IgD-negative memory B cell (primary cell): ENCODE measurements around the gene JMJD1C. TPM values are rescaled to one million over a fixed set of nuclear protein-coding genes. Genes with fewer than 3 reads are reported as not detected.
A peak's percentile ranks its signal among the peaks of the same experiment; 100 is the strongest.

ENCODE experiments used
- H3K27ac Mint-ChIP-seq, 3 donors: one replicate each; pipeline ENCODE4 v1.8.0; 2020 to 2022; ENCODE audit warnings: mild to moderate bottlenecking in 3 of 3, mixed read lengths in 3 of 3, moderate library complexity in 1 of 3
- H3K27me3 Mint-ChIP-seq: one replicate; pipeline ENCODE4 v1.8.0; 2021; ENCODE audit warnings: mixed read lengths
- H3K36me3 Mint-ChIP-seq: one replicate; pipeline ENCODE4 v1.8.0; 2020; ENCODE audit warnings: mild to moderate bottlenecking, mixed read lengths
- H3K4me1 Mint-ChIP-seq, 3 donors: one replicate each; pipeline ENCODE4 v1.8.0; 2020 to 2022; ENCODE audit warnings: mixed read lengths in 3 of 3, mild to moderate bottlenecking in 1 of 3
- H3K4me3 Mint-ChIP-seq, 4 donors: one replicate each; pipeline ENCODE4 v1.8.0; 2020 to 2022; ENCODE audit warnings: mild to moderate bottlenecking in 4 of 4, mixed read lengths in 4 of 4, moderate library complexity in 3 of 4
- H3K9me3 Mint-ChIP-seq, 3 donors: one replicate each; pipeline ENCODE4 v1.8.0; 2020 to 2021; ENCODE audit warnings: mixed read lengths in 3 of 3, mild to moderate bottlenecking in 1 of 3
- polyA plus RNA-seq: library from polyadenylated mRNA; unstranded; fragments of 300-500 nt; fragmentation: Illumina TruSeq; gene quantifications from one replicate; pipeline ENCODE4 v1.2.3, GENCODE V29; 2021

JMJD1C gene
- polyA plus RNA-seq, 1 donor from 2014 or later, result 107 TPM

- Mint-ChIP-seq H3K36me3 (no peaks in the 10 kb centered on the region), H3K27ac (peak overlapping the region; percentile 88 to 98 (median 97)), H3K9me3 (peaks cover 0 to 9% (median 0%) of the 10 kb centered on the region in 3 donors), H3K27me3 (no peaks in the 10 kb centered on the region), H3K4me1 (peaks cover 24 to 35% (median 26%) of the 10 kb centered on the region in 3 donors), H3K4me3 (peak overlapping the region; percentile 89 to 99 (median 94))
These were observed 331.8 kb downstream of the JMJD1C start for GRCh38 chr10:63133821-63134557.

DNA sequence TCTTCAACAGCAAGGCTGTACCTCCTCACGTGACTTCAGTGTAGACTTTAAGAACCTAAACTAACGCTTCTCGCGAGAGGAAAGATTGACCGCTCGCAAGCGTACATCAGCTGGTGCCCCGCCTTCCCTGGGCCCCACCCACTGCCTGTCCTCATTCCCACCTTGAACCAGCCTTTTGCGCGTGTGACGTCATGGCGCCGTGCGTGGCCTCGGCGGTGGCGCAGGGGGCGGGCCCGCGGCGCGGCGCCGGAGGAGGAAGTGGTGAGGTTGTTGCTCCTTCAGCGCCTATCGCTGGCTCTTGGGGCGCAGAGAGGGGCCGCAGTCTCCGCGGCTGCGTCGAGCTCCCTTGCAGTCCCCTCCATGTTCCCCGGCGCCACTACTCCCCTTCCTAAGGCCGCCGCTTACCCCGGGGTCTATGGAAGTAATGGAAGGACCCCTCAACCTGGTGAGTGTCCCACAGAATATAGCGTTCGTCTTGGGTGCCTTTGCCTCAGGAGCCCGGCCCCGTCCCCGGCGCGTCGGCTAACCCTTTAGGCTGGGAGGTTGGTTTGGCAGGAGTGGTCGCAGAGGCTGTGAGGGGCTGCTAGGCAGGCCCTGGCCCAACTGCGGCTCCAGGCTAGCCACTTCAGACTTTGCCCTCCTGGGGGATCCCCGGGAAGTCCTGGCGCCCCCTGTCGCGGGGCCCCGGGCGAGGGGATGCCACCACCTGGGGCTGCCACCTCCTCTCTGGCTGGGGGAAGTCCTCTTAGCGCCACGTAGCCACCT, 332.5 kb downstream of the JMJD1C start, which contains the start of gene NRBF2:
Gene NRBF2 (plus strand): TSS at position 273 of the 765 bp plus-strand sequence. CDS start 143 bp downstream, at position 416.
- no peaks in the 10 kb centered on the region for H3K36me3 Mint-ChIP-seq
- no peaks in the 10 kb centered on the region for H3K27me3 Mint-ChIP-seq
- H3K4me3 Mint-ChIP-seq, result peak within 1 kb of the TSS; percentile 89 to 99 (median 94)
- peak within 1 kb of the TSS; percentile 88 to 98 (median 97) for H3K27ac Mint-ChIP-seq
- H3K9me3 Mint-ChIP-seq, result peaks cover 0 to 9% (median 2%) of the 10 kb centered on the region in 3 donors
- peaks cover 22 to 32% (median 24%) of the 10 kb centered on the region in 3 donors for H3K4me1 Mint-ChIP-seq

GRCh38 chr10:63132651-63133055, 333.1 kb downstream of the JMJD1C start:
- Mint-ChIP-seq H3K4me3 (peak overlapping the region; percentile 89 to 99 (median 94)), H3K36me3 (no peaks in the 10 kb centered on the region), H3K9me3 (peaks cover 0 to 9% (median 2%) of the 10 kb centered on the region in 3 donors)

DNA sequence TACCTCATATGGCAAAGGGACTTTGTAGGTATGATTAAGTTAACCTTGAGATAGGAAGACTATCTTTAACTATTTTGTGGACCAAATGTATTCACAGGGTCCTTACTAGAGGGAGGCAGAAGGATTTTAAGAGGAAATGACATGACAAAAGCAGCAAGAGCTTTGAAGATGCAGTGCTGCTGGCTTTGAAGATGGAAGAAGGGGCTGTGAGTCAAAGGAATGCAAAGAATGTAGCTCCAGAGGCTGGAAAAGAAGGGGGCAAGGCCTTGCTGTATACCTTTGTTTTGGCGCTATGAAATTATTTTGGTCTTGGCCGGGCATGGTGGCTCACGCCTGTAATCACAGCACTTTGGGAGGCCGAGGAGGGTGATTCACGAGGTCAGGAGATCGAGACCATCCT, 335.9 kb downstream of the JMJD1C start:
- peaks cover 0 to 9% (median 2%) of the 10 kb centered on the region in 3 donors for H3K9me3 Mint-ChIP-seq
- H3K27me3 Mint-ChIP-seq, result peaks cover 3% of the 10 kb centered on the region
- H3K36me3 Mint-ChIP-seq, result peaks cover 1% of the 10 kb centered on the region
- no peak overlapping the region for H3K27ac Mint-ChIP-seq
- peak overlapping the region in 1 of 4 donors; percentile 50 for H3K4me3 Mint-ChIP-seq
- H3K4me1 Mint-ChIP-seq, result peaks cover 3 to 13% (median 6%) of the 10 kb centered on the region in 3 donors

More at GRCh38 chr10:63132651-63133055, 333.1 kb downstream of the JMJD1C start:
- peak overlapping the region; percentile 88 to 98 (median 97) for H3K27ac Mint-ChIP-seq
- H3K27me3 Mint-ChIP-seq, result no peaks in the 10 kb centered on the region
- H3K4me1 Mint-ChIP-seq, result peaks cover 19 to 29% (median 21%) of the 10 kb centered on the region in 3 donors

- Mint-ChIP-seq H3K27ac (no peak overlapping the region), H3K4me3 (no peak overlapping the region), H3K9me3 (peaks cover 0 to 9% (median 2%) of the 10 kb centered on the region in 3 donors), H3K27me3 (peaks cover 3% of the 10 kb centered on the region), H3K4me1 (peaks cover 0 to 5% (median 2%) of the 10 kb centered on the region in 3 donors), H3K36me3 (peaks cover 1% of the 10 kb centered on the region)
These were observed 337.3 kb downstream of the JMJD1C start for GRCh38 chr10:63128443-63128842.

DNA sequence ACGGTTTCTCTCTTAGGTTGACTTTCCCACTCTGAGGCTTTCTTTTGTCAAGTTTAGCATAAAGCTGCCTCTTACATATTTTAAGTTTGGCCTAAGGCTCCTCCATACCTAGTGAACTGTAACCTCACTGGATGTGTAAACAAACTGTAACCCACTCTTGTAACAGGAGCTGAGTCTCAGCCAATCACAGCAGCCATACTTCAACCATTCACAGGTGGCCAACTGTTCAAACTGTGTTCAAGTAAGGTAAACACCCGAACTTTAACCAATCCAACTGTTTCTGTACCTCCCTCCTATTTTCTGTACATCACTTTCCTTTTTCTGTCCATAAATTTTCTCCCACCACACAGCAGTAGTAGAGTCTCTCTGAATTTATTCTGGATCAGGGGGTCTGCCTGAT, 340.3 kb downstream of the JMJD1C start:
- Mint-ChIP-seq H3K27me3 (peaks cover 3% of the 10 kb centered on the region), H3K27ac (no peak overlapping the region), H3K36me3 (peaks cover 1% of the 10 kb centered on the region), H3K9me3 (peaks cover 0 to 2% (median 0%) of the 10 kb centered on the region in 3 donors), H3K4me3 (no peak overlapping the region), H3K4me1 (no peaks in the 10 kb centered on the region)

DNA sequence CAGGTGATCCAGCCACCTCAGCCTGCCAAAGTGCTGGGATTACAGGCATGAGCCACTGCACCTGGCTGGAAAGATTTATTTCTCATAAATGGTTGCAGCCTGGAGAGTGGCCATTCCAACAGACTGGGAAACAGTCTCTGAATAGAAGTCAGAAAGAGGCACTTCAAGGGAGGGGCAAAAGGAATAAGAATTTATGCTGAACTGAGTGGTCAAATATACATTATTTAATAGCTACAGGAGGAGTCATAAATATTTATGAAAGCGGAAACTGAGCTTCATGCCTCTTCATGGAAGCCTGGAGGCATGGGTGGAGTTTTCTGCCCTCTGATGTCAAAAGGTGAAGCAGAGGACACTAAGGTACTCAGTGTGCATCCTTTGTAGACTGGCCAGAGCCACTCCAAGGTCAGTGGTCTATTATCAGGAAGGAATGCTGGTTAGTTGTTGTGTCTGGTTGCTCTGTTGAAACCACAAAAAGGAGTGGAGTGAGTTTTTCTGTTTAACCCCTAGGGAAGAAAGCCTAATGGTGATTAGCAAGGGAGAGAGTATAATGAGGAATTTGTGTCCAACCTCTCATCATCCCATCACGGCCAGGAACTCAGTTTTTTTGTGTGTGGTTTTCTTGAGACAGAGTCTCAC, 341.9 kb downstream of the JMJD1C start:
- H3K4me1 Mint-ChIP-seq, result no peaks in the 10 kb centered on the region
- peaks cover 3% of the 10 kb centered on the region for H3K27me3 Mint-ChIP-seq
- H3K4me3 Mint-ChIP-seq, result no peak overlapping the region
- no peak overlapping the region for H3K27ac Mint-ChIP-seq
- peaks cover 0 to 2% (median 0%) of the 10 kb centered on the region in 3 donors for H3K9me3 Mint-ChIP-seq
- peaks cover 1% of the 10 kb centered on the region for H3K36me3 Mint-ChIP-seq

DNA sequence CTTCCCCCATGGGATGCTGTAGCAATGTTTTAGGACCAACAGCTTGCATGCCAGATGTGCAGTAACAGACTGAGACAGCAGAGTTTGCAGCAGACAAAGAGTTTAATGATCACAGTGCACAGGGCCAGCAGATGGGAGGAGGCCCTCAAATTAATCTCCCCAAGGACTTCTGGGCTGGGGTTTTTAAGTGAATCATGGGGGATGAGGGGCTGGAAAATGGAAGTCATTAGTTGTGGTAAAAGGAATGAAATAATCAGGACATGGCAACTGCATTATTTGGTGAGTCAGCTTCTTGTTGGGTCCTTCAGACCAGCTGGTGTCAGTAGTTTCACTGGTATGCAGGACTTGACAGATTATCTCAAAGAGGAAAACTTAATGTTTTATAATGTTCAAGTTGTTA, 345.2 kb downstream of the JMJD1C start:
- no peaks in the 10 kb centered on the region for H3K4me1 Mint-ChIP-seq

DNA sequence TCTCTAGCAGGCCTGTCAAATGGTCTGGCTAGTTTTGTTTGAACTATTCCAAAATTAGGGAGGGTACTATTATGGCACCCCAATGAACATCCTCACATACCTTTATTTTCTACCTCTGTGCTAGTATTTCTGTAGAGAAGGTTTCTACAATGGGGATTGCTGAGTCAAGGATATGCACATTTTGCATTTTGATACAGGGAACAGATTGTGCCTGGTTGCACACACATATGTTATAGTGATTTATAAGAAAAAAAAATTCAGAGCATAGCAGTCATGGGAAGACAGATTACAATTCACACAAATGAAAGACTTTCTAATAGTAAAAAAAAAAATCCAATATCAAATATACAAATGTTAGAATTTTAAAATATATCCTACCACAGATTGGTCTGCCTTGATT, 346.7 kb downstream of the JMJD1C start:
- Mint-ChIP-seq H3K36me3 (no peaks in the 10 kb centered on the region), H3K9me3 (no peaks in the 10 kb centered on the region), H3K27me3 (peaks cover 2% of the 10 kb centered on the region), H3K4me3 (no peak overlapping the region), H3K27ac (no peak overlapping the region), H3K4me1 (no peaks in the 10 kb centered on the region)

More for the DNA sequence above, 345.2 kb downstream of the JMJD1C start:
- Mint-ChIP-seq H3K36me3 (no peaks in the 10 kb centered on the region), H3K27me3 (peaks cover 2% of the 10 kb centered on the region), H3K9me3 (no peaks in the 10 kb centered on the region), H3K27ac (no peak overlapping the region), H3K4me3 (no peak overlapping the region)

Other genes with a start within 250 kb of the JMJD1C start
- 5.6 TPM for gene REEP3, start 55.4 kb upstream of the JMJD1C start, polyA plus RNA-seq